ENCODE results near the gene PRR23E. TPM values are rescaled to one million over a fixed set of nuclear protein-coding genes. Genes with fewer than 3 reads are reported as not detected.

Gene PRR23E
- total and polyA plus RNA-seq, 2 donors: not detected

DNA sequence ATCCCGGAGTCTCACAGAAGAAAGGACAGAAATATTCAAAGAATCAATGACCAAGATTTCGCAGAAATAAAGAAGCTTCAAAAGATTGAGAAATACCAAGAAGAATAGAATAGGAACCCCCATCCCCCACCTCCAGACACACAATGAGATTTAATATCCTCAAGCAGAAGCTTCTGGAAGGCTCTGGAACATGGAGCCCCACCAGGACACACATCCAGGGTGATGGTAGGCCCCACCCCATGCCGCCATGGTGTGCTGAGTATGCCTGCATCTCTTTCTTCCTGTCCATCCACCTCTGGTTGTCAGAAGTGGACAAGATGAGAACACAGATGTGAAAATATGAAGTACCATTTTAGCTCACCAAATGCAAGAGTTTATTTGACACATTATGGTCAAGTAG lies 19.3 kb downstream of the PRR23E start:
- 97% methylated on average over 3 of the region's 3 CpGs for WGBS
- no peak for DNase-seq (ENCODE audit: extremely low spot score)

DNA sequence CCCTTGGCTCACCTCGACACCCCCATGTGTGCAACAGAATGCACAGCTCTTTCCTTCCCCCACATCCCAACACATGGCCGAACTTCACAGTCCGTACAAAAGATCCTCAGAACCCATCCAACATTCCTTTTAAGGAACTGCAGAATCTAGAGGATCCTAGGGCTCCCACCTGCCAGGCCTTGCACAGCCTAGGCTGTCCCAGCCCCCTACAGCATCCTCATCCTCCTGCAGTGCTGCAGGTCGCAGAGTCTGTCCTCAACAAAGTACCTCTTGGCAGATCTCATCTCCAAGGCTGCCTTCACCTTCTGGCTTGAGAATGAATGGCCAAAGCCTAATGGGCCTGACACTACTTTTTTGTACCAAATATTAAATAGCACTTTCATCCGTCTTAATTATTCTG lies 19.8 kb downstream of the PRR23E start:
- Histone ChIP-seq H3K36me3 (ENCODE audit: insufficient read depth) (no peaks in the 10 kb centered on the region), H3K4me3 (ENCODE audit: low read depth, low read length) (no peak overlapping the region), H3K4me1 (ENCODE audit: insufficient read depth) (no peaks in the 10 kb centered on the region), H3K27ac (ENCODE audit: low read depth) (no peak overlapping the region)
- WGBS: 87% methylated on average over 5 of the region's 5 CpGs
- no peak for DNase-seq (ENCODE audit: extremely low spot score)

More for the DNA sequence above, 19.3 kb downstream of the PRR23E start:
- no peak overlapping the region for H3K27ac ChIP-seq (ENCODE audit: low read depth)
- H3K36me3 ChIP-seq (ENCODE audit: insufficient read depth): no peaks in the 10 kb centered on the region
- H3K4me3 ChIP-seq (ENCODE audit: low read depth, low read length): no peak overlapping the region
- H3K4me1 ChIP-seq (ENCODE audit: insufficient read depth): no peaks in the 10 kb centered on the region

DNA sequence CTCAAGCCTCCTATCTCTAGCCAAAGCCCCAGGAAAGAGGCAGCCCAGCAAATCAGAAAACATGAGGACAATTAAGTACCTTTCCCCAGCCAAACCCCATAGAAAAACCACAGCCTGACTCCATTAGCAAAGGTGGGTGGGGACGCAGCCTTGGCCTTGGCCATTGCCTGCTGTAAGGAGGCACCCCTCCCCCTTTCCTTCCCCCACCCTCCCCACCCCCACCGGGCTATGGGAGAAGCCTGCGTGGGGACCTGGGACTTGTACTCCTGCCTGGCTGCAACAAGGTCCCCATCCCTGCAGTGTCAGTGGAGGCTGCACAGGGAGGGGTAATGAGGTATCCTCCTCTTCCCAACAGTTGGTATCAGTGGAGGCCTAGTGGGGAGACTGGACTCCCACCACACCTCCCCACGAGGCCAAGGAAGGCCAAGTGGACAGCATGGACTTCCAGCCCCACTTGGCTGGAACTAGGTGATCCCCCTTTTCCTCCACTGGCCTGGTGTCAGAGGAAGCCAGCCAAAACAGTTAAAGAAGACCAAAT lies 20.5 kb downstream of the PRR23E start:
- Histone ChIP-seq H3K36me3 (ENCODE audit: insufficient read depth) (no peaks in the 10 kb centered on the region), H3K27ac (ENCODE audit: low read depth) (no peak overlapping the region), H3K4me3 (ENCODE audit: low read depth, low read length) (no peak overlapping the region), H3K4me1 (ENCODE audit: insufficient read depth) (no peaks in the 10 kb centered on the region)
- no peak for DNase-seq (ENCODE audit: extremely low spot score)
- 81% methylated on average over 4 of the region's 4 CpGs for WGBS

DNA sequence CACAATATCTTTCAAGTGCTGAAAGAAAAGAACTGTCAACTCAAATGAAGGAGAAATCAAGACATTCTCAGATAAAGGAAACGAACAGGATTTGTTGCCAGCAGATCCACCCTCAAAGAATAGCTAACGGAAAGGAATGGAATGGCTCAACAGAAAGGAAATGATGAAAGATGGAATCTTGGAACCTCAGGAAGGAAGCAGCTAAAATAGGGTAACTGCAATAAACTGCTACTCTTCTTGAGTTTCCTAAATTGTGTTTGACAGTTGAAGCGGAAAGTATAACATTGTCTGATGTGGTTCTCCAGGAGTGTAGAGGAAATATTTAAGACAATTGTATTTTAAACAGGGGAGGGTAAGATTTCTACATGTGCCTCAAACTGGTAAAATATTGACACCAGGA lies 22.0 kb downstream of the PRR23E start:
- 25% methylated on average over 3 of the region's 3 CpGs for WGBS
- no peak for DNase-seq (ENCODE audit: extremely low spot score)
- no peak overlapping the region for H3K27ac ChIP-seq (ENCODE audit: low read depth)
- H3K4me1 ChIP-seq (ENCODE audit: insufficient read depth): no peaks in the 10 kb centered on the region
- H3K36me3 ChIP-seq (ENCODE audit: insufficient read depth): no peaks in the 10 kb centered on the region
- no peak overlapping the region for H3K4me3 ChIP-seq (ENCODE audit: low read depth, low read length)

DNA sequence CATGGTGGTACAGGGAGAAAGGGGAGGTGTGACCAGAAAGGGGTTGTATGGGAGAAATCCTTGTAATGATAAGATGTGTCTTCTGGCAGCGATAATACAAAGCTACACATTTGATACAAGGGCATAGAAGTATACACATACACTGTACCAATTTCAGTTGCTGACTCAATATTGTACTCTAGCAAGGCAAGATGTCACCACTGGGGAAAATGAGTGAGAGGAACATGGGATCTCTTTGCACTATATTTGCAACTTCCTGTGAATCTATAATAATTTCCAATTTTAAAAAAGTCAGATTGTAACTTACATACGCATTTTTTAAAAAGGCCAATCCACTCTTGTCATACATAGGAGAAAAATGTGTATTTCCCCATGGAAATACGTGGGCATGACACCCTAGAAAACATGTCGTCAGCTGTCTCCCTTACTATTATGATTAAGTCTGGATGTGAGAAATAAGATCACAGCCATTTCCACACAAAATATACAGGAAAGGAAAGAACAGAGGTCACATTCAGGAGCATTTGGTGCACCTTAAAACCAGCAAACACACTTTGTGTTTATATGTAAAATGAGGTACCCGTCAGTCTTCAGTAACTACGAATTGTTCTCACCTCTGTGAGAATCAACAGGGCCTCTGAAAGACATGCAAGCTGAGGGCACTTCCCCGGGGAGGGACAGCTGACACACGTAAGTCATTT lies 22.9 kb downstream of the PRR23E start:
- no peak overlapping the region for H3K4me3 ChIP-seq (ENCODE audit: low read depth, low read length)
- WGBS: 43% methylated on average over 8 of the region's 8 CpGs
- H3K4me1 ChIP-seq (ENCODE audit: insufficient read depth): no peaks in the 10 kb centered on the region
- H3K27ac ChIP-seq (ENCODE audit: low read depth): no peak overlapping the region
- H3K36me3 ChIP-seq (ENCODE audit: insufficient read depth): no peaks in the 10 kb centered on the region
- no peak for DNase-seq (ENCODE audit: extremely low spot score)

DNA sequence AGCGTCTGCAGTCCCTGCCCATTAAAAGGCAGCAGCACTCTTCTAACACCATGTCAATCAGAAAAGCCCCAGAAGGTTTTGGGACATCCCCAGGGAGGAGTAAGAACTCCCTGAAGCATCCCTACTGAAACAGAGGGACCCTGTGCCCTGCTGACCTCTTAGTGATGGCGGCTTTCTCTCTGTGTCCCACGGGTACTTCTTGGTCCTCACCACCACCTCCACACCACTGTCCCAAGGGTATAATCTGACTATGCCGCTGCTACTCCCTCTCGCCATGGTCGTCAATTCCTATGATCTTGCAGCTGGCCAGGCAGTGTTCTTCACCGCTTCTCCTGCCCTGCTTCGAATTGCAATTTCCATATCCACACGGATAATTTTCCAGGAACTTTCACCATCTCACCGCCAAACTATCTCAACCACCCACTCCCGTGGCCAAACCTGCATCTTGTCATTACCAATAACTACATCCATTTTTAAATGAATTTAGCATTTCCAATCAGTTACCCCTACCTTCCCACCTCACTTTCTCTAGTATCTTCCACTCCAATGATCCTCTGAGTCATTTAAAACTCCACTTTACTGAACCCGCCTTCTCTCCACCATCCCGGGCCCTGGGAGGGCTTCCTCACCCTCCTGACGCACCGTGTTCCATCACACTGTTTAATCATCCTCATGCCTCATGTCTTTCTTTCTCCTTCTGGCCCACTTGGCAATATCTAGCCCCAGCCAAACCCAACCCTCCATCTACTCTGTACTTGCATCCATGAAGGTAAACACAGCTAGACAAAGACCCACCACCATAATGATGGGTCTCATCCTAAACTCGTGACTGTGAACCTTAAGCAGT lies 23.7 kb downstream of the PRR23E start:
- no peaks in the 10 kb centered on the region for H3K4me1 ChIP-seq (ENCODE audit: insufficient read depth)
- no peak overlapping the region for H3K4me3 ChIP-seq (ENCODE audit: low read depth, low read length)
- 71% methylated on average over 16 of the region's 16 CpGs for WGBS
- no peak overlapping the region for H3K27ac ChIP-seq (ENCODE audit: low read depth)
- DNase-seq (ENCODE audit: extremely low spot score): no peak
- H3K36me3 ChIP-seq (ENCODE audit: insufficient read depth): no peaks in the 10 kb centered on the region

DNA sequence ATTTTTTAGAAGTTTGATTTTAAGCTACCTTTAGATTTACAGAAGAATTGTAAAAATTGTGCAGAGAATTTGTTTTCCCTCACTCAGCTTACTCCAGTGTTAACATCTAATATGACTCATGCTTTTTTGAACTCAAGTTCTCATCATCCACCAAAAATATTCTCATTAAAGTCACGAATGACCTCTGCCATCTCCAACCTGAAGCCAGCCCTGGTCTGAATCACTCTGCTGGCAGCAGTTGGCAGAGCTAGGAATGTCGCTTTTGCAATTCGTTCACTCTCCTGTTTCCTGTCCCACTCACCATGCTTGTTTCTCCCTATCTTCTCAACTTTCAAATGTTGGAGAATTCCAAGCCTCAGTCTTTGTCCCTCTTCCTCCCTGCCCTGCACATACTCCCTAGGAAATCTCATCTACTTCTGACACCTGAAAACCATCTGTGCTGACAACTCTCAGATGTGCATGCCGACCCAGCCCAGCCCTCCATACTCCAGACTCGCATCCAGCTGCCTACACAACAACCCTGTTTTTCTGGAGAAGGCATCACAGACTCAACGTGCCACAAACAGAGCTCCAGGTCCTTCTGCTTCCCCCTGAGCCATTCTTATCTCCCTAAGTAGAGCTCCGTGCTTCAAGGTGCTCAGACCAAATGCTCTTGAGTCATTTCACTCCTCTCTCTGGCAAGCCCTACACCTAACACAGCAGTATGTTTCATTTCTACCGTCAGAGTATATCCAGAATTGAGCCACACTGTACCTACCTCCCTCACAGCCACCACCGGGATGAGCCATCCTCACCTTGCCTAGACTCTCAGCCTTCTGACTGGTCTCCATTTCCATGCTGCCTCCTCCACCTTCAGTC lies 24.9 kb downstream of the PRR23E start:
- Histone ChIP-seq H3K4me1 (ENCODE audit: insufficient read depth) (no peaks in the 10 kb centered on the region), H3K4me3 (ENCODE audit: low read depth, low read length) (no peak overlapping the region), H3K36me3 (ENCODE audit: insufficient read depth) (no peaks in the 10 kb centered on the region), H3K27ac (ENCODE audit: low read depth) (no peak overlapping the region)
- no peak for DNase-seq (ENCODE audit: extremely low spot score)
- 60% methylated on average over 9 of the region's 9 CpGs for WGBS

DNA sequence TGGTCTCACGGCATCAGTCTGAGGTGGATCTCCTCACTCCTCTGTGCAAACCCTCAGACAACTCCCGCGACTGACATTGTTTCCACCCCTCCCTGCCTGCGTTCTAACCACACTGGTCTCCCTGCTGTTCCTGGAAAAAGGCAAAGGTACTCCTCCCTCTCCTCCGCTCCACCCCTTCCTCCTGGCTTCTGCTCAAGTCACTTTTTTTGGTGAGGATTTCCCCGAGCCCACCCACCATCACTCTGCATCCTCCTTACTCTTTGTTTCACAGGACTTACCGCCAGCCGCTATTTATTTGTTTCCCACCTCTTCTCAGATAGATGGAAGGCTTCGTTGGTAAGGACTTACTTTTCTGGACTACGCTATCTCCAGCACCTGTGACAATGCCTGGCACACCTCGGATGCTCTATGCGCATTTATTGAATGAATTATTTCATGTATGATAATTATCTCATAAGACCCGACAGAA lies 25.6 kb downstream of the PRR23E start:
- H3K27ac ChIP-seq (ENCODE audit: low read depth): no peak overlapping the region
- H3K4me1 ChIP-seq (ENCODE audit: insufficient read depth): no peaks in the 10 kb centered on the region
- 64% methylated on average over 13 of the region's 13 CpGs for WGBS
- H3K4me3 ChIP-seq (ENCODE audit: low read depth, low read length): no peak overlapping the region
- DNase-seq (ENCODE audit: extremely low spot score): no peak
- no peaks in the 10 kb centered on the region for H3K36me3 ChIP-seq (ENCODE audit: insufficient read depth)

DNA sequence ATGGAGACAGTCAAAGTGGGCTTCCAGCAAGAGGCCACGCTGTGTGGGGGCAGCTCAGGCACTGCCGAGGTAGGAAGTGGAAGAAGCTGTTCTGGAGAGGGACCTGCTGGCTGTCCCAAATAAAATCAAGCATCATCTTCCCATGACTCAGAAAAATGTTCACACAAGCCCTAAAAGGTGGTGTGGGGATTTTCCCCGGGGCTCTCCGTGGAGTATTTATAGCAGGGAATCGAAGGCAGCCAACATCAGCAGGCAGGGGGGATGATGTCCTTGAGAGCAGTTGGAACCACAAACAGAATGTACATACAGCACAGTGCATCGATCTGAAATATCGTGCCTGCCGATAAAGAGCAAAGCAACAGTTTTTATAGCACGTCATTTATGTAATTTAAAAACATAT lies 27.6 kb downstream of the PRR23E start:
- Histone ChIP-seq H3K36me3 (ENCODE audit: insufficient read depth) (no peaks in the 10 kb centered on the region), H3K4me3 (ENCODE audit: low read depth, low read length) (no peak overlapping the region), H3K4me1 (ENCODE audit: insufficient read depth) (no peaks in the 10 kb centered on the region), H3K27ac (ENCODE audit: low read depth) (no peak overlapping the region)
- 38% methylated on average over 9 of the region's 9 CpGs for whole genome bisulfite sequencing
- no peak for DNase-seq (ENCODE audit: extremely low spot score)

DNA sequence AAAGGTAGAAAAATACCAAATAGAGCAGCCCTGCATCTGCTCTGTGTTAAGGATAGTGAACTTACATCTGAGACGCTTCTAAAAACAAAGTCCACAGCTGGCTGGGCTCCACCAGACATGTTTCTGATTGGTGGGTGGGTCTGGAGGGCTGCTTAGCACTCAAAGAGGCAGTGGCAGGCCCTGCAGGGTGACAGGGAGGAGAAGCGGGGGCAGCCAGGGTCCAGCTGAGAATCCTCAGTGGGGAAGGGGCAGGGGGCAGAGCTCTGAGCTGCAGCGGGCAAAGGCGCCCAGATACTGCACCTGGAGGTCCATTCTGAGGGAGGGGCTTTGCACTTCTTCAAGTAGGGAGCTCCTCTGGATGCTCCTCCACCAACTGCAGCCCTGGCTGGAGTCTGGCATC lies 28.1 kb downstream of the PRR23E start:
- whole genome bisulfite sequencing: 58% methylated on average over 4 of the region's 4 CpGs
- no peak overlapping the region for H3K27ac ChIP-seq (ENCODE audit: low read depth)
- H3K4me3 ChIP-seq (ENCODE audit: low read depth, low read length): no peak overlapping the region
- no peaks in the 10 kb centered on the region for H3K4me1 ChIP-seq (ENCODE audit: insufficient read depth)
- no peak for DNase-seq (ENCODE audit: extremely low spot score)
- no peaks in the 10 kb centered on the region for H3K36me3 ChIP-seq (ENCODE audit: insufficient read depth)

DNA sequence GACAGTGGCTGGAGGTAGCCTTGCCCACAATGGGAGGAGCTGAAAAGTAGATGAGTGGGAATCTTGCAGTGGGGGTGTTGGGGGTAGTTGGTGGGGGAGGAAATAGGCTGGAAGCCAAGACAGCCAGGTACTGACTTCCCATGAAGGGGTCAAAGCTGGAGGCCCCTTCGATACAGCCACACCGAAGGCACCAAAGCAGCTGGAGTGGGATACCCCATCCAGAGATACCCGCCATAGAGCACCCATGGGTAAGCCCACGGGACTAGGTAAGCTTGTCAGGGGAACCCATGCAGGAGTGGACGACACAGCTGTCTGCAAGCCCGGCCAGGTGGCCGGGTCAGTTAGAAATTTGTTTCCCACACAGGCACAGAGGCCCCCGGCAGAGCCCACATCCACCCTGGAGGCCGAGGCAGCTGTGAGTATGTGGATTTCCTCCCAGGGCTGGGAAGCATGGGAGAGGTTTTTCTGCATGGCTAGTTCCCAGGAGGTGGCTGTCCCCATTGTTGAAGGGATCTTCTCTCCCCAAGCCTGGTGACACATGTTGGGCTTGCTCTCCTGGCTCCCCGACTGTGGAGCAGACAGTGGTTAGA lies 28.6 kb downstream of the PRR23E start:
- Histone ChIP-seq H3K27ac (ENCODE audit: low read depth) (no peak overlapping the region), H3K4me3 (ENCODE audit: low read depth, low read length) (no peak overlapping the region), H3K4me1 (ENCODE audit: insufficient read depth) (no peaks in the 10 kb centered on the region), H3K36me3 (ENCODE audit: insufficient read depth) (no peaks in the 10 kb centered on the region)
- WGBS: 76% methylated on average over 10 of the region's 10 CpGs
- no peak for DNase-seq (ENCODE audit: extremely low spot score)

DNA sequence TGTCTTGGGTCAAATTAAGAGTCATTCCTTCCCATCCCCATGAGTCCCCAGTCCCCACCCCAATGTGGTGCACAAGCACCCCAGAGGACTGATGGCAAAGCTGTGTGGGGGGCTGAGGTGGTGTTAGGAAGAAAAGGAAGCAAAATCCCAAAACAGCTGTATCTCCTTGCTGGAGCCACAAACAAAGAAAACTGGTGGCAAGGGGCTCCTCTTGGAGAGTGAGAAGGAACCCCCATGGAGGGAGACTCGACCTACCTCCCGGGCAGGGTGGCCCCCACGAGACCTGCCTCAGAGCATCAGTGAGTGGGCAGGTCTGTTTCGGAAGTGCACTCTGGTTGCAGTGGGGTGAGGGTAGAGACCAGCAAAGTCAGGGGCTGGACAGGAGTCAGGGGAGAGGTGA lies 29.2 kb downstream of the PRR23E start:
- Histone ChIP-seq H3K4me3 (ENCODE audit: low read depth, low read length) (no peak overlapping the region), H3K27ac (ENCODE audit: low read depth) (no peak overlapping the region), H3K36me3 (ENCODE audit: insufficient read depth) (no peaks in the 10 kb centered on the region), H3K4me1 (ENCODE audit: insufficient read depth) (no peaks in the 10 kb centered on the region)
- DNase-seq (ENCODE audit: extremely low spot score): no peak
- WGBS: 91% methylated on average over 4 of the region's 4 CpGs

DNA sequence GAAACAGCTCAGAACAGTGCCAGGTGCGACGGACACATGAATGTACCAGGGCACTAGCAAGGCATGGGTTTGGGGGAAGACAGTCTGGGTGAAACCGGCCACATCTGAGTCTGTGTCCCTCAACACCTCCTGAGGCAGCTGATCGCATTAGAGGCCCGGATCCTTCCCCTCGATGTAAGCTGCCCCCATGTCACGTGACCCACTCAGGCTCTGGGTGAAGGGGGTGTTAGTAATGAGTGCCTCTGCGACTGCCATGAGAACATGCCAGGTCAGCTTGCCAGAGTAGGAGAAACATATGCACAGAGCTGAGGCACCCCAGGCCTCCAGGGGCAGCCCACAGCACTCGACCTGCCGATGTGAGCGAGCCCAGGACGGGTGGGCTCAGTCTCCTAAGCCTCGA lies 29.7 kb downstream of the PRR23E start:
- no peak overlapping the region for H3K27ac ChIP-seq (ENCODE audit: low read depth)
- no peak overlapping the region for H3K4me3 ChIP-seq (ENCODE audit: low read depth, low read length)
- H3K4me1 ChIP-seq (ENCODE audit: insufficient read depth): no peaks in the 10 kb centered on the region
- DNase-seq (ENCODE audit: extremely low spot score): no peak
- no peaks in the 10 kb centered on the region for H3K36me3 ChIP-seq (ENCODE audit: insufficient read depth)
- WGBS: 77% methylated on average over 13 of the region's 13 CpGs
